ENCODE data around the gene FBXO39.

GRCh38 chr17:6768447-6768846 is 7.6 kb upstream of the FBXO39 start:
- TF ChIP-seq POLR2AphosphoS5 (IDR thresholded peaks at IDR 0.05) (no peak), CTCF (IDR thresholded peaks at IDR 0.05; ENCODE audit: poor library complexity, severe bottlenecking) (no peak), EZH2 (IDR thresholded peaks at IDR 0.05; ENCODE audit: borderline replicate concordance, insufficient read depth, low read length, poor library complexity, severe bottlenecking) (no peak), TAF1 (IDR thresholded peaks at IDR 0.05; ENCODE audit: low read depth) (no peak), RAD21 (conservative IDR thresholded peaks at IDR 0.05) (no peak)

Measured in neural cell (in vitro differentiated cells).